Stimulated activated CD4-positive, alpha-beta T cell treated with anti-CD3 and anti-CD28 coated beads, Interleukin-1b, Interleukin-23, amount 100 ng/mL, for 24 hours (primary cell): ENCODE results near the gene CDK10.
A peak's percentile ranks its signal among the peaks of the same experiment; 100 is the strongest.
"Not testable (repeated sequence)": the region's sequence is repeated elsewhere in the genome, so short reads cannot be mapped to it uniquely, and the experiment has no call there.

ENCODE experiments used
- DNase-seq, 4 experiments: peaks; one replicate each; pipeline ENCODE4 v3.0.0-alpha.2; 2020; ENCODE audit warnings: low read depth in 4 of 4, low spot score in 1 of 4

The CDK10 gene

DNA sequence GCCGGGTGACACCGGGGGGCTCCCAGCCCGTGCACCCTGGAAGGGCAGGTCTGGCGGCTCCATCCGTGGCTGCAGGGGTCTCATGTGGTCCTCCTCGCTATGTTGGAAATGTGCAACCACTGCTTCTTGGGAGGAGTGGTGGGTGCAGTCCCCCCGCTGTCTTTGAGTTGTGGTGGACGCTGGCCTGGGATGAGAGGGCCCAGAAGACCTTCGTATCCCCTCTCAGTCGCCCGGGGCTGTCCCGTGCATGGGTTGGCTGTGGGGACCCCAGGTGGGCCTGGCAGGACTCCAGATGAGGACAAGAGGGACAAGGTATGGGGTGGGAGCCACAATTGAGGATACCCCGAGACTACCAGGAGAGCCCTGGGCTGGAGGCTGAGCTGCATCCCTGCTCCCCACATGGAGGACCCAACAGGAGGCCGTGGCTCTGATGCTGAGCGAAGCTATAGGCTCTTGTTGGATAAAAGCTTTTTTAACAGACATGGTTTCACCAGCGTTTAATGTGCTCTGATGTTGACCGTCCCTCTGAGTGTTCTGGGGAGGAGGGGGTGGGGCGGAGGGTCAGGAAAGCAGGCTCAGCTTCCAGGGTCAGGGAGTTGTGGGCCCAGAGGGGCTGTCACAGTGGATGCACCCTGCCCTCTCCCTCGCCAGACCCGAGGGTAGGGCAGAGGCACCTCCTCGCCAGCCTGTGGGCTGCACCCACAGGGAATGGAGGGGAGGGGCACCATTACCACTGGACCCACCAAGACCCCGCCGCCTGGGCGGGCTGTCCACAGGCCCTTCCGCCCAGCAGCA is 9.6 kb downstream of the CDK10 start:
- DNase-seq, result no peak

- no peak for DNase-seq
Observed at GRCh38 chr16:89696670-89697128, 10.2 kb downstream of the CDK10 start.

GRCh38 chr16:89697161-89697615 is 10.7 kb downstream of the CDK10 start:
- no peak for DNase-seq

DNA sequence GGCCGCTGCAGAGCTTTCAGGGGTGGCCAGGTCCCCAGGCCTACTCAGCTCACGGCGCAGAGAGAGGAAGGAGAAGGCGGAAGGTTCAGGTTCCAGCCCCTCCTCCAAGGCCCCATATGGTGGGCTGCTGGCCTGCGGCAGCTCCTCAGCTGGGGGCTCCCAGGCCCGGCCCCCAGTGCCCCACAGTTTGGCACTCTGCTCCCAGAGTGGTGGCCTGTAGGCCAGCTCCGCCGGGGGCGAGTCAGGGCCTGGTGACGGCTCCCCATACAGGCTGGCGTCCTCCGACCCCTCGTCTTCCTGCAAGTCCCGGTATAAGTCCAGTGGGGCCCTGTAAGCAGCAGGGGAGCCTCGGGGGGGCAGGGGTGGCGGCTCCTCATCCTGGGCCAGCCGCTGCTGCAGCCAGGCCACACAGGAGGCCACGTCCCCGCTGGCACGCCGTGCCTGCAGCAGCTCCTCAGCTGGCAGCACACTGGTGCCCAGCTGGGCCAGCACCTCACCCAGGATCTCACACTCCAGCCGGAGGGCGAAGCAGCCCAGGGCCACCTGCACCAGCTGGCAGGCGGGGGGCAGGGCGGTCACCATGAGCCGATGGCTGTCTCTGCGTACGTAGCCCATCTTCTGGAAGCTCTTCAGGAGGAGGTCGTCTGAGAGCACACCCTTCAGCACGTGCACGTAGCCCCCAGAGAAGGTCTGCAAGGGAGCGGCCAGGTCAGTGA is 11.3 kb downstream of the CDK10 start:
- DNase-seq, result no peak

- DNase-seq, result not testable (repeated sequence)
Observed at GRCh38 chr16:89698717-89699116, 12.2 kb downstream of the CDK10 start.

DNA sequence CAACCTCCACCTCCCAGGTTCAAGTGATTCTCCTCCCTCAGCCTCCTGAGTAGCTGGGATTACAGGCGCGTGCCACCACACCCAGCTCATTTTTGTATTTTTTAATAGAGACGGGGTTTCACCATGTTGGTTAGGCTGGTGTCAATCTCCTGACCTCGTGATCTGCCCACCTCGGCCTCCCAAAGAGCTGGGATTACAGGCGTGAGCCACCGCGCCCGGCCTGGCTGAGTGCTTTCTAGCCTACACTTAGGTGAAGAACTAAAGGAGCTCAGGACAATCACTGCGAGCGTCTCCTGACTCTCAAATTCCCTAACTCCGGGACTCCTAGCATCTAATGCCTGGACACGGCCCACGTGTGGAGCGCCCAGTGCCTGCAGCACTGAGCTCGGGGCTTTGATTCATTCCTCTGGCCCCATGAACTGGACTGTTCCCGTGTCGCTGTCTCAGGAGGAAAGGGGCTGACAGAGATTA is 13.2 kb downstream of the CDK10 start:
- not testable (repeated sequence) for DNase-seq

- DNase-seq, result peak; percentile 95 to 98 (median 97)
Observed at GRCh38 chr16:89700100-89700648, 13.7 kb downstream of the CDK10 start.

GRCh38 chr16:89700649-89701424 is 14.3 kb downstream of the CDK10 start:
- no peak for DNase-seq

- peak; percentile 94 to 95 (median 95) for DNase-seq
Observed at GRCh38 chr16:89701425-89702406, 15.2 kb downstream of the CDK10 start, which contains the start of gene SPATA2L. TSS of gene SPATA2L (minus strand) at chr16:89701705. CDS start at chr16:89701232, 473 bp downstream.

DNA sequence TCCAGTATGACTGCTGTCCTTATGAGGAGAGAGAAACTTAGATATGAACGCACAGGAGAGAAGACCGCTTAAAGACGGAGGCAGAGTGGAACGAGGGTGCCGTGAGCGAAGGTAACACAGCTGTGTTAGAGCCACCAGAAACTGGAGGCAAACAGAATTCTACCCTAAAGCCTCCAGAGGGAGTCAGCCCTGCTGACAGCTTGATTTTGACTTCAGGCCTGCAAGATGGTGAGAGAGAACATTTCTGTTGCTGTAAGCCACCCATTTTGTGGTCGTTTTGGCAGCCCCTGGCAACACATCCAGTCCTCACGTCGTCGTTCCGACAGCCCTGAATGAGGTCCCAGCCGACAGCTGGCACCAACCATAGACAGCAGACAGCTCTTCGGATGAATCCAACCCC is 17.8 kb downstream of the CDK10 start:
- DNase-seq, result no peak

- DNase-seq, result no peak
Observed at GRCh38 chr16:89705006-89705405, 18.5 kb downstream of the CDK10 start.

- no peak for DNase-seq
Observed at GRCh38 chr16:89706518-89707260, 20.2 kb downstream of the CDK10 start.

DNA sequence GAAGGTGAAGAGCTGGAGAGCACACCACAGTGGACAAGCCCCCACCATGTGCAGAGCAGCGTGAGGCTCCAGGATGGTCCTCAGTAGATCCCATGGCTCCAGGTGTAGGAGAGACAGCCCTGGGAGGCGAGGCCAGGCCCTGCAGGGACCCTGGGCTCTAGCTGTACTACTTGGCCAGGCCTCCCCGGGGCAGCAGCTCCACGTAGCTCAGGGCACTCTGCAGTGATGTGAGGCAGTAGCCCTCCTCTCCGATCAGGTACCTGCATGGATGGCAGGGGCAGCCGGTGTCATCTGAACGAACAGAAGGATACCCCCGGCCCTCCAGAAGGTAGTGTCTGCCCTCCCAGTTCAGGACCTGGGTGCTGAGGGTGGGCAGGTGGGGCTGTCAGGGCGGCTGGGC is 21.2 kb downstream of the CDK10 start:
- no peak for DNase-seq

- DNase-seq, result no peak
Observed at GRCh38 chr16:89708481-89708931, 22.0 kb downstream of the CDK10 start.

- no peak for DNase-seq
Observed at GRCh38 chr16:89709166-89709565, 22.7 kb downstream of the CDK10 start.

DNA sequence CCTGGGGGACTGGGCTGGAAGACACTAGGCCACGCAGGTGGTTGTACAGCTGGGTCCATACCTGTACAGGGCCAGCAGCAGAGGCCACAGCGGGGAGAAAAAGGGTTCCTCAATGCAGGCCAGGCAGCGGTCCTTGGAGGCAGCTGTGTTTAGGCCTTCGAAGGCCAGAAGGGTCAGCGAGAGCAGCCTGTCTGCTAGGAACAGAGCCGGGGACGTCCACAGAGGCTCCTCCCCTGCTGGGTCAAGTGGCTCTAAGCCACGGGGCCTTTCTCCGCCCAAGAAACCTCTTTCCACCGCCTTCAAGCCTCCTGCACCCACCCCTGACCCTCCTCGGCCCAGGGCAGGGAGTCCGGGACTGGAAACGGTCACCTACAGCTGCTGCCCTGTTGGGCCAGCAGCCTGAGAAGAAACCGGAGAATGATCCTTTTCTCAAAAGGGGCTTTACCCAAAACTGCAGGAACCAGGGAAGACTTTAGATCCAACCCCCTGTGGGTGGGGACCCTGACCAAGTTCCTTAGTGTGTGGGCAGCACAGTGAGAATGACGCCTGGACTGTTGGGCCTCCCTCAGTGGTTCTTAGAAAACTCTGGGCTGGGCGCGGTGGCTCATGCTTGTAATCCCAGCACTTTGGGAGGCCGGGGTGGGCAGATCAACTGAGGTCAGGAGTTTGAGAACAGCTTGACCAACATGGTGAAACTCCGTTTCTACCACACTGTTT is 23.4 kb downstream of the CDK10 start:
- no peak for DNase-seq

GRCh38 chr16:89710709-89711564 is 24.4 kb downstream of the CDK10 start:
- no peak for DNase-seq
